HUDEP-2 (cell line): ENCODE data around the gene ZNF76.

ENCODE experiments used
- DNase-seq, 76 experiments: peaks; one replicate each; lab custom pipeline; 2025; ENCODE audit not compliant: unreplicated experiment in 76 of 76; lab: John Stamatoyannopoulos, UW

ZNF76 gene

GRCh38 chr6:35264550-35265274 lies 5.2 kb downstream of the ZNF76 start:
- DNase-seq: no peak

GRCh38 chr6:35265523-35265922 lies 6.0 kb downstream of the ZNF76 start:
- DNase-seq: no peak

- no peak for DNase-seq
Measured at GRCh38 chr6:35267446-35267845, 7.9 kb downstream of the ZNF76 start.

GRCh38 chr6:35267897-35268296 lies 8.4 kb downstream of the ZNF76 start:
- no peak for DNase-seq

- no peak for DNase-seq
Measured at GRCh38 chr6:35272005-35272404, 12.5 kb downstream of the ZNF76 start.

GRCh38 chr6:35273822-35274559 lies 14.5 kb downstream of the ZNF76 start:
- no peak for DNase-seq

- no peak for DNase-seq
Measured at GRCh38 chr6:35275744-35276260, 16.3 kb downstream of the ZNF76 start.

- DNase-seq: no peak
Measured at GRCh38 chr6:35278708-35279107, 19.2 kb downstream of the ZNF76 start.

- DNase-seq: no peak
Measured at GRCh38 chr6:35280903-35281302, 21.4 kb downstream of the ZNF76 start.

GRCh38 chr6:35282472-35282871 lies 22.9 kb downstream of the ZNF76 start:
- DNase-seq: no peak

GRCh38 chr6:35283361-35283760 lies 23.8 kb downstream of the ZNF76 start:
- no peak for DNase-seq

- DNase-seq: no peak
Measured at GRCh38 chr6:35287671-35288396, 28.3 kb downstream of the ZNF76 start.

- DNase-seq: no peak
Measured at GRCh38 chr6:35288834-35289233, 29.3 kb downstream of the ZNF76 start.

GRCh38 chr6:35291491-35291890 lies 32.0 kb downstream of the ZNF76 start:
- DNase-seq: no peak

GRCh38 chr6:35292494-35292893 lies 33.0 kb downstream of the ZNF76 start:
- no peak for DNase-seq

- DNase-seq: no peak
Measured at GRCh38 chr6:35293681-35294080, 34.1 kb downstream of the ZNF76 start.

- DNase-seq: peak in 22 of 76 experiments; percentile 12 to 45 (median 19)
Measured at GRCh38 chr6:35294308-35294945, 34.9 kb downstream of the ZNF76 start.

GRCh38 chr6:35295036-35295435 lies 35.5 kb downstream of the ZNF76 start:
- no peak for DNase-seq

- DNase-seq: no peak
Measured at GRCh38 chr6:35295521-35296315, 36.2 kb downstream of the ZNF76 start.
